HL-60 (cell line): ENCODE measurements around the gene MAGOH.

Experiments used
- DNase-seq, 2 experiments: peaks; one replicate each; pipeline ENCODE4 v3.0.0-alpha.2; 2010 to 2020; ENCODE audit warnings: low read depth in 1 of 2, low spot score in 1 of 2
- H3K27ac ChIP-seq: fragments of 250-450 bp; sonication (Bioruptor Pico); replicated peaks from 2 replicates; pipeline ENCODE4 v1.5.1; 2020; ENCODE audit warnings: mild to moderate bottlenecking, moderate library complexity
- H3K27me3 ChIP-seq: fragments of 250-450 bp; sonication (Bioruptor Pico); 2 replicates; pipeline ENCODE4 v1.5.1; 2021; ENCODE audit warnings: mild to moderate bottlenecking, moderate library complexity; ENCODE audit not compliant: insufficient read depth, poor library complexity, severe bottlenecking
- H3K4me3 ChIP-seq: replicated peaks from 2 replicates; pipeline ENCODE4 v1.5.1; 2011; ENCODE audit warnings: mild to moderate bottlenecking, control low read depth, low read length; ENCODE audit not compliant: insufficient read depth
- CTCF ChIP-seq: IDR thresholded peaks from one replicate; pipeline ENCODE4 v1.5.1; 2011; ENCODE audit warnings: low read length, control low read depth, inconsistent platforms; ENCODE audit not compliant: insufficient read depth
- GABPA ChIP-seq: IDR thresholded peaks from 2 replicates; pipeline ENCODE4 v1.6.1; 2012; ENCODE audit warnings: low read depth
- POLR2AphosphoS5 ChIP-seq: IDR thresholded peaks from 2 replicates; pipeline ENCODE4 v1.6.1; 2012; ENCODE audit warnings: low read depth
- REST ChIP-seq: IDR thresholded peaks from 2 replicates; pipeline ENCODE4 v1.6.1; 2012; ENCODE audit warnings: low read depth; ENCODE audit not compliant: insufficient replicate concordance
- SPI1 ChIP-seq: IDR thresholded peaks from 2 replicates; pipeline ENCODE4 v1.6.1; 2012; ENCODE audit warnings: low read depth, mild to moderate bottlenecking, borderline replicate concordance

The MAGOH gene

GRCh38 chr1:53267761-53268160 is 29.4 kb upstream of the MAGOH start:
- Histone ChIP-seq H3K4me3 (no peak overlapping the region), H3K27ac (no peak overlapping the region), H3K27me3 (no peaks in the 10 kb centered on the region)
- no peak for DNase-seq
- TF ChIP-seq REST (no peak), SPI1 (no peak), POLR2AphosphoS5 (no peak), GABPA (no peak)

GRCh38 chr1:53266038-53266437 is 27.7 kb upstream of the MAGOH start:
- no peak for TF ChIP-seq SPI1
- TF ChIP-seq REST = no peak
- no peak for TF ChIP-seq POLR2AphosphoS5
- Histone ChIP-seq H3K4me3 (no peak overlapping the region), H3K27me3 (no peaks in the 10 kb centered on the region), H3K27ac (no peak overlapping the region)
- DNase-seq = no peak

- TF ChIP-seq POLR2AphosphoS5 = no peak
- TF ChIP-seq CTCF = no peak
- TF ChIP-seq REST = no peak
- no peak for TF ChIP-seq SPI1
- TF ChIP-seq GABPA = no peak
- H3K4me3 ChIP-seq = no peak overlapping the region
- no peaks in the 10 kb centered on the region for H3K27me3 ChIP-seq
- no peak overlapping the region for H3K27ac ChIP-seq
- no peak for DNase-seq
Measured at GRCh38 chr1:53265581-53265980, 27.3 kb upstream of the MAGOH start.

- Histone ChIP-seq H3K27me3 (no peaks in the 10 kb centered on the region), H3K4me3 (no peak overlapping the region), H3K27ac (no peak overlapping the region)
- no peak for DNase-seq
- TF ChIP-seq POLR2AphosphoS5 (no peak), GABPA (no peak), REST (no peak), SPI1 (no peak), CTCF (no peak)
Measured at GRCh38 chr1:53264048-53264447, 25.7 kb upstream of the MAGOH start.
